IMR-90 (cell line): ENCODE results near the gene HPSE2. TPM values are rescaled to one million over a fixed set of nuclear protein-coding genes. Genes with fewer than 3 reads are reported as not detected.

ENCODE experiments used
- ATAC-seq: fragments of 200-7000 bp; cut with Tn5 transposase; 2 replicates; pipeline ENCODE4 v1.9.1; 2020; ENCODE audit warnings: low read depth, mild to moderate bottlenecking, moderate library complexity
- BruUV-seq: library from RNA; stranded (reverse); fragments of 400-500 nt; replicated peaks from 2 replicates; lab custom pipeline; 2021; lab: Mats Ljungman, UMichigan
- CTCF ChIA-PET: fragments of 300-600 bp; formaldehyde crosslinking; extraction: SDS; loops from one replicate; lab custom pipeline; 2021; ENCODE audit warnings: antibody characterized with exemption; lab: Yijun Ruan, JAX
- POLR2A ChIA-PET: fragments of 300-600 bp; sonication (Branson Sonifier 250); formaldehyde crosslinking; loops from one replicate; lab custom pipeline; 2022; ENCODE audit warnings: antibody characterized with exemption; ENCODE audit not compliant: unreplicated experiment; lab: Charles Lee
- DNase-seq: peaks from one replicate; pipeline ENCODE4 v3.0.0; 2013
- H2AFZ ChIP-seq: replicated peaks from 2 replicates; pipeline ENCODE3; 2013; ENCODE audit warnings: low read length, mild to moderate bottlenecking; ENCODE audit not compliant: poor library complexity
- H2AK5ac ChIP-seq: 2 replicates; pipeline ENCODE4 v1.6.1; 2013; ENCODE audit warnings: low read depth, low read length, inconsistent platforms
- H2AK9ac ChIP-seq: replicated peaks from 2 replicates; pipeline ENCODE3; 2013; ENCODE audit warnings: mild to moderate bottlenecking, low read depth, low read length, moderate library complexity; ENCODE audit not compliant: poor library complexity
- H2BK120ac ChIP-seq: 2 replicates; pipeline ENCODE4 v1.6.1; 2013; ENCODE audit warnings: low read depth, low read length, inconsistent platforms
- H2BK15ac ChIP-seq: 3 replicates; pipeline ENCODE4 v1.6.1; 2013; ENCODE audit warnings: low read depth, low read length, inconsistent platforms
- H2BK20ac ChIP-seq: 2 replicates; pipeline ENCODE4 v1.6.1; 2013; ENCODE audit warnings: low read depth, mild to moderate bottlenecking, inconsistent platforms, low read length, moderate library complexity
- H2BK5ac ChIP-seq: 2 replicates; pipeline ENCODE4 v1.6.1; 2013; ENCODE audit warnings: mild to moderate bottlenecking, low read depth, low read length, inconsistent platforms; ENCODE audit not compliant: poor library complexity, severe bottlenecking
- H3K14ac ChIP-seq: replicated peaks from 2 replicates; pipeline ENCODE4 v1.6.1; 2013; ENCODE audit warnings: low read depth, low read length, inconsistent platforms
- H3K18ac ChIP-seq: 2 replicates; pipeline ENCODE4 v1.6.1; 2013; ENCODE audit warnings: low read depth, low read length, control low read depth
- H3K23ac ChIP-seq: 2 replicates; pipeline ENCODE4 v1.6.1; 2013; ENCODE audit warnings: low read depth, low read length, inconsistent platforms
- H3K27ac ChIP-seq: 2 replicates; pipeline ENCODE4 v1.5.1; 2013; ENCODE audit warnings: mild to moderate bottlenecking, control low read depth, low read length; ENCODE audit not compliant: insufficient read depth
- H3K27me3 ChIP-seq: 2 replicates; pipeline ENCODE4 v1.6.1; 2013; ENCODE audit warnings: low read length; ENCODE audit not compliant: control insufficient read depth, insufficient read depth
- H3K36me3 ChIP-seq: 2 replicates; pipeline ENCODE4 v1.6.1; 2013; ENCODE audit warnings: low read length, mixed read lengths; ENCODE audit not compliant: control insufficient read depth, insufficient read depth
- H3K4ac ChIP-seq: 2 replicates; pipeline ENCODE4 v1.6.1; 2013; ENCODE audit warnings: low read depth, low read length, inconsistent platforms
- H3K4me1 ChIP-seq: 2 replicates; pipeline ENCODE4 v1.6.1; 2013; ENCODE audit warnings: low read length, mixed read lengths; ENCODE audit not compliant: control insufficient read depth, insufficient read depth
- H3K4me2 ChIP-seq: 2 replicates; pipeline ENCODE4 v1.6.1; 2013; ENCODE audit warnings: low read depth, mild to moderate bottlenecking, control low read depth, low read length, moderate library complexity
- H3K4me3 ChIP-seq: 2 replicates; pipeline ENCODE4 v1.5.1; 2013; ENCODE audit warnings: low read depth, mild to moderate bottlenecking, control low read depth, low read length, moderate library complexity; ENCODE audit not compliant: insufficient read depth
- H3K56ac ChIP-seq: 2 replicates; pipeline ENCODE4 v1.6.1; 2013; ENCODE audit warnings: low read length, inconsistent platforms; ENCODE audit not compliant: insufficient read depth; ENCODE audit errors: extremely low read depth
- H3K79me1 ChIP-seq, 2 experiments: 2 replicates each; pipeline ENCODE4 v1.6.1; 2013; ENCODE audit warnings: low read length in 2 of 2, inconsistent platforms in 1 of 2, low read depth in 1 of 2
- H3K9ac ChIP-seq: 2 replicates; pipeline ENCODE4 v1.6.1; 2013; ENCODE audit warnings: low read depth, low read length, control low read depth
- H3K9me1 ChIP-seq: 2 replicates; pipeline ENCODE4 v1.6.1; 2013; ENCODE audit warnings: low read length, inconsistent platforms; ENCODE audit not compliant: insufficient read depth
- H3K9me3 ChIP-seq: 2 replicates; pipeline ENCODE4 v1.6.1; 2013; ENCODE audit warnings: low read length; ENCODE audit not compliant: control insufficient read depth, insufficient read depth
- H4K20me1 ChIP-seq: 2 replicates; pipeline ENCODE4 v1.6.1; 2013; ENCODE audit warnings: low read length, inconsistent platforms; ENCODE audit not compliant: insufficient read depth
- H4K5ac ChIP-seq: 2 replicates; pipeline ENCODE4 v1.6.1; 2013; ENCODE audit warnings: mild to moderate bottlenecking, low read depth, low read length, control low read depth
- H4K8ac ChIP-seq, 2 experiments: 2 replicates each; pipeline ENCODE4 v1.6.1; 2013; ENCODE audit warnings: low read depth in 2 of 2, low read length in 2 of 2, control low read depth in 1 of 2, inconsistent platforms in 1 of 2
- H4K91ac ChIP-seq: 2 replicates; pipeline ENCODE4 v1.6.1; 2013; ENCODE audit warnings: low read depth, low read length, inconsistent platforms; ENCODE audit not compliant: insufficient read depth
- BHLHE40 ChIP-seq: fragments of 150-350 bp; IDR thresholded peaks from 2 replicates; pipeline ENCODE4 v1.6.1; 2016; ENCODE audit warnings: mild to moderate bottlenecking, low read depth, low read length
- CEBPB ChIP-seq: IDR thresholded peaks from 2 replicates; pipeline ENCODE4 v1.6.1; 2012; ENCODE audit warnings: low read depth, low read length, improper control_type of control experiment
- ELK1 ChIP-seq: fragments of 150-350 bp; IDR thresholded peaks from 2 replicates; pipeline ENCODE4 v1.6.1; 2016; ENCODE audit warnings: low read depth, mild to moderate bottlenecking, low read length, moderate library complexity, borderline replicate concordance
- MAFK ChIP-seq: IDR thresholded peaks from 2 replicates; pipeline ENCODE4 v1.6.1; 2012; ENCODE audit warnings: low read depth, low read length, improper control_type of control experiment
- MAZ ChIP-seq: IDR thresholded peaks from 2 replicates; pipeline ENCODE4 v1.6.1; 2012; ENCODE audit warnings: low read depth, mild to moderate bottlenecking, low read length, improper control_type of control experiment, moderate library complexity, borderline replicate concordance
- MXI1 ChIP-seq: IDR thresholded peaks from 2 replicates; pipeline ENCODE4 v1.6.1; 2012; ENCODE audit warnings: low read depth, mild to moderate bottlenecking, low read length, moderate library complexity, borderline replicate concordance
- NFE2L2 ChIP-seq: fragments of 150-350 bp; IDR thresholded peaks from 2 replicates; pipeline ENCODE4 v1.6.1; 2016; ENCODE audit warnings: low read depth, mild to moderate bottlenecking, low read length
- POLR2A ChIP-seq: IDR thresholded peaks from 2 replicates; pipeline ENCODE4 v1.6.1; 2012; ENCODE audit warnings: mild to moderate bottlenecking, low read depth, low read length
- RFX5 ChIP-seq: IDR thresholded peaks from 2 replicates; pipeline ENCODE4 v1.8.0; 2012; ENCODE audit warnings: low read depth, mild to moderate bottlenecking, low read length, moderate library complexity
- SMC3 ChIP-seq: fragments of 150-350 bp; IDR thresholded peaks from 2 replicates; pipeline ENCODE4 v1.6.1; 2016; ENCODE audit warnings: low read depth, mild to moderate bottlenecking, antibody characterized with exemption, low read length, moderate library complexity
- USF2 ChIP-seq: fragments of 150-350 bp; IDR thresholded peaks from 2 replicates; pipeline ENCODE4 v1.6.1; 2017; ENCODE audit warnings: mild to moderate bottlenecking, antibody characterized with exemption, low read length, low read depth
- WGBS, 2 experiments: methylation state at CpG; one replicate each; pipeline versions ENCODE4 v1.1.5 to v1.1.7; 2013; ENCODE audit warnings: missing lambda C conversion rate in 2 of 2; ENCODE audit not compliant: insufficient read length in 1 of 2; ENCODE audit errors: extremely low coverage in 2 of 2; 5-methylcytosine and 5-hydroxymethylcytosine counted together
- dilution Hi-C: fragments of 300-500 bp; cut with HindIII; formaldehyde crosslinking; loops from one replicate; pipeline ENCODE4 v1.14.3; 2018; ENCODE audit warnings: low sequenced_read_pairs; ENCODE audit not compliant: unreplicated experiment
- in situ Hi-C: fragments of 300-500 bp; cut with MboI; formaldehyde crosslinking; loops from 3 replicates; pipeline ENCODE4 v1.14.3; 2019; ENCODE audit warnings: low sequenced_read_pairs, inconsistent platforms, mixed read lengths
- intact Hi-C: fragments of 100-400 bp; cut with micrococcal nuclease; formaldehyde crosslinking; loops from 2 replicates; pipeline ENCODE4 v1.10.0; 2022
- polyA plus RNA-seq, 3 experiments: library from polyadenylated mRNA; depleted of rRNA; stranded (reverse); fragments of >200 nt; gene quantifications; 2 replicates each; pipeline ENCODE4 v1.2.3, GENCODE V29; 2012; ENCODE audit warnings: low replicate concordance in 1 of 3
- total RNA-seq: library from RNA; depleted of rRNA; stranded (reverse); fragments of >200 nt; gene quantifications from 2 replicates; pipeline ENCODE4 v1.2.3, GENCODE V29; 2012

The HPSE2 gene
- total and polyA plus RNA-seq, 2 of the 4 experiments (the other 2 are of a cell fraction) = not detected

DNA sequence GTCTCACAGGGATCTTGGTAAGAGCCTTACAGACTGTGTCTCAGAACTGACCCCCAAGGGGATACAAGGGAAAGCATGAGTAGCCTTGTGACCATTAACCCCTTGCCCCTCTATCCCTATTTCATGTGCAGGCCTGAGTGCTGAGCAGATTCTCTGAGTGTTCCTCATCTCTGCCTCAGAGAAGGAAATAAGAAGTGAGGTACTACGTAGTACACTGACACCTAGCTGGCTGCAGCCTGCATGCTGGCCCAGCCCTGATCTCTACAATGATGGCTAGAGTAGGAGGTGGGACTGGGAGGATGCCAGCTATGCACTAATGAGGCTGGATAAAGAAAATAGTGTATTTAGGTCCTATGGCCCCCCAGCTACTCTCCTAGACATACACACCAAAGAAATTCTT, 614.0 kb downstream of the HPSE2 start:
- in situ Hi-C loops = no loop called here
- H3K4ac ChIP-seq = no peak overlapping the region
- no peak overlapping the region for H3K4me3 ChIP-seq
- no peaks in the 10 kb centered on the region for H3K9me1 ChIP-seq
- ATAC-seq = no peak
- intact Hi-C loops = no loop called here
- no peak overlapping the region for H3K27ac ChIP-seq
- no peak overlapping the region for H4K5ac ChIP-seq
- dilution Hi-C loops = no loop called here
- no peak overlapping the region for H2BK5ac ChIP-seq
- H2AK5ac ChIP-seq = no peak overlapping the region
- H3K4me1 ChIP-seq = no peaks in the 10 kb centered on the region
- no peak overlapping the region for H3K18ac ChIP-seq
- ChIA-PET POLR2A (no interaction called here), CTCF (no interaction called here)
- H3K56ac ChIP-seq = no peak overlapping the region
- no peak overlapping the region for H3K4me2 ChIP-seq
- H4K20me1 ChIP-seq = no peaks in the 10 kb centered on the region
- no peak overlapping the region for H4K91ac ChIP-seq
- H2AFZ ChIP-seq = no peak overlapping the region
- no peak overlapping the region for H2BK120ac ChIP-seq
- no peaks in the 10 kb centered on the region for H3K36me3 ChIP-seq
- no peak overlapping the region for H2BK20ac ChIP-seq
- no peak overlapping the region for H3K14ac ChIP-seq
- no peaks in the 10 kb centered on the region for H3K27me3 ChIP-seq
- no peak overlapping the region for H2BK15ac ChIP-seq
- BruUV-seq = no TSS peak
- TF ChIP-seq USF2 (no peak), ELK1 (no peak), POLR2A (no peak), RFX5 (no peak), MAFK (no peak), SMC3 (no peak), MXI1 (no peak), NFE2L2 (no peak), BHLHE40 (no peak), MAZ (no peak), CEBPB (no peak)
- no peaks in the 10 kb centered on the region for H3K9me3 ChIP-seq
- H4K8ac ChIP-seq = no peak overlapping the region
- no peak overlapping the region for H2AK9ac ChIP-seq
- no peaks in the 10 kb centered on the region for H3K79me1 ChIP-seq
- WGBS, 2 experiments = no CpG with 5 or more reads among the region's 1 CpG
- H3K9ac ChIP-seq = no peak overlapping the region
- no peak for DNase-seq
- no peak overlapping the region for H3K23ac ChIP-seq
